ENCODE results near the gene COX6B2. TPM values are rescaled to one million over a fixed set of nuclear protein-coding genes. Genes with fewer than 3 reads are reported as not detected.
"Not testable (repeated sequence)": the region's sequence is repeated elsewhere in the genome, so short reads cannot be mapped to it uniquely, and the experiment has no call there.

COX6B2 gene
- total RNA-seq, 1 donor from 2014 or later, result 0.56 TPM

- no peak for ATAC-seq
Observed at GRCh38 chr19:55341595-55342531, 12.7 kb downstream of the COX6B2 start.

- no peak for ATAC-seq
Observed at GRCh38 chr19:55341171-55341588, 13.3 kb downstream of the COX6B2 start.

GRCh38 chr19:55340784-55341147 is 13.8 kb downstream of the COX6B2 start:
- no peak for ATAC-seq

GRCh38 chr19:55339889-55340783 is 14.4 kb downstream of the COX6B2 start:
- ATAC-seq, result peak; percentile 2

- peak; percentile 91 for ATAC-seq
Observed at GRCh38 chr19:55339105-55339888, 15.2 kb downstream of the COX6B2 start, which contains the start of gene KMT5C. TSS of gene KMT5C (plus strand) at chr19:55339876. CDS start at chr19:55341937, 2,061 bp downstream.

- no peak for ATAC-seq
Observed at GRCh38 chr19:55336101-55336500, 18.4 kb downstream of the COX6B2 start.

- no peak for ATAC-seq
Observed at GRCh38 chr19:55333870-55334269, 20.6 kb downstream of the COX6B2 start.

GRCh38 chr19:55329791-55330190 is 24.7 kb downstream of the COX6B2 start:
- ATAC-seq, result not testable (repeated sequence)

GRCh38 chr19:55328774-55329318 is 25.7 kb downstream of the COX6B2 start:
- not testable (repeated sequence) for ATAC-seq

GRCh38 chr19:55325172-55325571 is 29.3 kb downstream of the COX6B2 start, which contains the start of gene TMEM150B:
TSS of gene TMEM150B (minus strand) at chr19:55325341. CDS start at chr19:55321036, 4,305 bp downstream.
- no peak for ATAC-seq

GRCh38 chr19:55324662-55325061 is 29.9 kb downstream of the COX6B2 start:
- ATAC-seq, result no peak

- no peak for ATAC-seq
Observed at GRCh38 chr19:55322204-55322885, 32.2 kb downstream of the COX6B2 start.

GRCh38 chr19:55321466-55322137 is 32.9 kb downstream of the COX6B2 start:
- no peak for ATAC-seq

GRCh38 chr19:55320844-55321419 is 33.6 kb downstream of the COX6B2 start:
- no peak for ATAC-seq

- ATAC-seq, result no peak
Observed at GRCh38 chr19:55319785-55320184, 34.7 kb downstream of the COX6B2 start.

- no peak for ATAC-seq
Observed at GRCh38 chr19:55316646-55317045, 37.9 kb downstream of the COX6B2 start.

GRCh38 chr19:55315956-55316525 is 38.5 kb downstream of the COX6B2 start:
- peak; percentile 40 for ATAC-seq

GRCh38 chr19:55314396-55314795 is 40.1 kb downstream of the COX6B2 start:
- ATAC-seq, result no peak

GRCh38 chr19:55312621-55313512 is 41.7 kb downstream of the COX6B2 start:
- no peak for ATAC-seq

Measured in esophagus mucosa (tissue), 1 donor.